Astrocyte of the hippocampus (primary cell): Measurements from ENCODE around the gene DIRAS3.
"Not testable (repeated sequence)": the region's sequence is repeated elsewhere in the genome, so short reads cannot be mapped to it uniquely, and the experiment has no call there.

Experiments used
- DNase-seq: peaks from one replicate; pipeline ENCODE4 v3.0.0; 2011; ENCODE audit warnings: low read depth, low spot score

Gene DIRAS3, protein sequence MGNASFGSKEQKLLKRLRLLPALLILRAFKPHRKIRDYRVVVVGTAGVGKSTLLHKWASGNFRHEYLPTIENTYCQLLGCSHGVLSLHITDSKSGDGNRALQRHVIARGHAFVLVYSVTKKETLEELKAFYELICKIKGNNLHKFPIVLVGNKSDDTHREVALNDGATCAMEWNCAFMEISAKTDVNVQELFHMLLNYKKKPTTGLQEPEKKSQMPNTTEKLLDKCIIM

DNA sequence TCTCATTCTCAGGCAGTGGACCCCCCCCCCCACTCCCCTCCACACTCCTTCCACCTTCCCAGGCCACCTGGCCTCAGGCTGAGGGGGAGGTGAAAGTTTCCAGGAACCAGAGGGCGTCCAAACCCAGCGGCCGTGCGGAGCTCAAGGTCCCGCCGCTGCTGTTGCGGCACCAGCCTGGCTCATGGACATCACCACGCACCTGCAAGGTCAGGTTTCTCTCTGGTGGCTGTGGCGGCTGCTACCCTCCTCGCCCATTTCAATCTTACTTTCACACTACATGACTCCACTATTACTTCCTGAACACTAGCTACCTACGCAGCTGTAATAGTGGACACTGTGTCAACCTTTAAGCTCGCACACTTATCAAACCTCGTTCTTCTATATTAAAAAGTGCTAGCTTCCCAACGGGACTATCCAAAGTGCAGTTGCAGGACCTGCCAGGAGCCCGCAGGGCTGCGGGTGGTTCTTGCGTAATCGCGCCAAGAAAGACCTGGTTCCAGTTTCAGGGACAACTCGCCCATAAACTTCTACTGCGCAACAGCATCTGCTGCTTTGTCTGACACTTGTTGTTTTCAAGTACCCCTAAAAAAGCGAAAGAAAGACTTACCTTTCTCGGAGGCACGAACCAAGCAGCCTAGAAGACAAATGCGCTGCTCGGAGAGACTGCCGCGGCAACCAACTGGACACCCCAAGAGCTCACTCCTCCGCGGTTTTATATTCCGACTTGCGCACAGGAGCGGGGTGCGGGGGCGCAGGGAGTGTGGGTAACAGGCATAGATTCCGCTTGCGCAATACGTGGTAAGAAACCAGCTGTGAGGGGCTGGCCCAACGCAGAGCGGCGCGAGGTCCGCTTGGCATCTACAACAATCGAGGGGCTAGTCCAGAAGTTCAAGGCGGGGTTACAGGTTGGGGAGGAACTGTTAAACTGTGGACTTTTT lies at the start of gene DIRAS3:
Gene DIRAS3 (minus strand): TSS at position 687 of the 938 bp plus-strand sequence. CDS start 3,330 bp downstream, outside the sequence.
- DNase-seq, result peak; percentile 40

DNA sequence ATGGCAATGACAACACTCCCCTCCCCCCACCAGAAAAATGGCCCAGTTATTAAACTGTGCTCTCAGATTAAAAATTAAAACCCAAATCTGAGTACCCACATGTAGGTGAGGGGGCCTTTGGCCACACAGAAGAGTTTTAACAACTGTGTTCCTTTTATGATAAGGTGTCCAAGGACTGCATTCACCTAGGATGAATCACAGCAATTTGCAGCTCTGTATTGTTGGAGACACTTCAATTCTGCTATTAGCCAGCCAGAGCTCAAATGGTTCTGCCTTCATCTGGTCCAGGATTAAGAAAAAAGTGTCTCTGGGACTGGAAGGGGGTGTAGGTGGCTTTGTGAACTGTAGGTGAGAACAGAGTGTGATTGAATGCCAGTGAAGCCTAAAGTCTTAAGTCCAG lies 43.3 kb upstream of the DIRAS3 start:
- peak; percentile 71 for DNase-seq

DNA sequence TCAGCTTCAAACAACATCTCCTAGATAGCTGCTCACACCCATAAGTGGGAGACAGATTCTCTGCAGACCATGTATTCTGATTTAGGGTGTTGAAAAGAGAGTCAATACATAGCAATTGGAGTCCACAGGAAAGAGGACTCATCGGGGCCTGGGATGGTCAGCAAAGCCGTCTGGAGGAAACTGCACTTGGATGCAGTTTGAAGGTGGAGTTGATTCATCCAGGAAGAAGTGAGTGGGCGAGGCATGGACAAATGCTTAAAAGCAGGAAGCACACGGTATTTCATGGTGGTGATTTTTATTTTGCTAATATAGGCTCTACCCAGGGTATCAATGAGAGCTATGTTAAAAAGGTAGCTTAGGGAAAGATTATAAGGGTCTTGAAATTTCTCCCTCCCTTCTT lies 36.8 kb upstream of the DIRAS3 start:
- DNase-seq, result no peak

DNA sequence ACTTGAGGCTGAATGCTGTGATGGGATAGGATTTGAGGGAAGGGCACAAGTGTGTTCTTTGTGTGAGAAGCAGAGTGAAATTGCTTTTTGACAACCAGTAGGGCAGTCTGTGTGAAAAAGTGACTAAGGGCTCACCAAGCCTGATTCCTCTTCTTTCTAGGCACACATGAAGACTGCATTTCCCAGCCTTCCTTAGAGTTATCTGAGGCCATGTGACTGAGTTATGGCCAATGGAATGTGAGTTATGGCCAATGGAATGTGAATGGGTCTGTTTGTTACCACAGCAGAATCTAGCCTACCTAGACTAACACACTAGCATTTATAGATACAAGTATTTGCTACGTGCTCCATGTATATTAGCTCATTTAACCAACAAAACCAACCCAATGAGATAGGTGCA lies 35.3 kb upstream of the DIRAS3 start:
- no peak for DNase-seq

DNA sequence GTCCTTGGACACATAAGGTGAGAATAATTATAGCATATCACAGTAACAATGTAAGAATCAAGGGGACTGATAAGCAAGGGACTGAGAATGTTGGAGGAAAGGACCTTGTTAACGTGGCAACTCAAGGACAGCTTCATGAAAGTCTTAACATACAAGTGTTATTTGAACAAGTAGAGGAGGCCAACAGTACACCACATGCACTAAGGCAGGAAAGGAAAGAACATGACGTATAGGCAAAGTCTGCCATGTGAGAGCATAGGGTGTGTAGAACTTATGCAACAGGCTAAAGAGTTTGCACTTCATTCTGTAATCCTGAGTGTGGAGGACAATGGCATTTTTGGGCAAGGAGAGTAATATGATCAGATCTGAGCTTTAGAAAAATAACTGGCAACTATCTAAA lies 33.3 kb upstream of the DIRAS3 start:
- no peak for DNase-seq

DNA sequence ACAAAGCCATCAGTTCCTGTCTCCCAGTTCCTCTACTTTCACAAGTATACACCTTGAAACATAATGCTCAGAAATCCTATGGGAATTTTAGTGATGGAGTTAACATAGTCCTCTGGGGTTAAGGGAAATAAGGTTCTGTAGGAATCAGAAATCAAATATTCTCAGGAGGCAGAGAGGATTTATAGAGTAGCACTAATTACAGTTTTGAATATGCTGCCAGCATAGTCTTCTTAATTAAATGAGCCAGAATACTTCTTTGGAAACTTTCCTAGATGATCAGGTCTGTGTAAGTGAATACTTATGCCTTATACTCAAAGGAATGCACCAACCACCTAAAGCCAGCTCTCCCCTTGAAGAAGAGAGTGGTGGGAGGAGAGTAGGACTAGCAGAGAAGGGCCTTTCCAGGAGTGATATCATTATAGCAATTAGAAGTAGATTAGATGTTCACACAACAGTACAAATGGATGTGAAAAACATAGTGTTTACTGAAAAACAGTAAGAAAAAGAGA lies 31.4 kb upstream of the DIRAS3 start:
- DNase-seq, result peak; percentile 15

DNA sequence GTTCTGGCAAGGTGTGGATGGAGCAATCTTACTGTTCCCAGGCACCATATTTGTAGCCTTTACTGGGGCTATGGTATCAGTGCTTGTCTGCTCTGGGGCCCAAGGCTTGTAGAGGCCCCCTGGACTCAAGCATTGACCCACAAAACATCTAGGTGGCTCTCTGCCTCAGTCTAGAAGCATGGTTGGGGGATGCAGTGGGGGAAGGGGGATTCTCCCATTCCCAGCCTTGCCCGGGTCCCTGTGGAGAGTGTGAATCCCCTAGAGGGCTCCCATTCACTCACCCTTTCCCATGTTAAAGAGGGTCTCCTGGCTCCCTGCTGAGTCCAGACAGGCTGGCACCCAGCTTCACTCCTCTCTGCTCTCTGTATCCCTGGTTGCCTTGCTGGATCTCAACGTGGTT lies 28.2 kb upstream of the DIRAS3 start:
- no peak for DNase-seq

DNA sequence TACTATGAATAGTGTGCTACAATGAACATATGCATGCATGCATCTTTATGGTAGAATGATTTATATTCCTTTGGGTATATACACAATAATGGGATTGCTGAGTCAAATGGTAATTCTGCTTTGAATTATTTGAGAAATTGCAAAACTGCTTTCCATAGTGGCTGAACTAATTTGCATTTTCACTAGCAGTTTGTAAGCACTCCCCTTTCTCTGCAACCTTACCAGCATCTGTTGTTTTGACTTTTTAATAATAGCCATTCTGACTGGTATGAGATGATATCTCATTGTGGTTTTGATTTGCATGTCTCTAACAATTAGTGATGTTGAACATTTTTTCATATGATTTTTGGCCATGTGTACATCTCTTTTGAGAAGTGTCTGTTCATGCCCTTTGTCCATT lies 24.0 kb upstream of the DIRAS3 start:
- DNase-seq, result no peak

DNA sequence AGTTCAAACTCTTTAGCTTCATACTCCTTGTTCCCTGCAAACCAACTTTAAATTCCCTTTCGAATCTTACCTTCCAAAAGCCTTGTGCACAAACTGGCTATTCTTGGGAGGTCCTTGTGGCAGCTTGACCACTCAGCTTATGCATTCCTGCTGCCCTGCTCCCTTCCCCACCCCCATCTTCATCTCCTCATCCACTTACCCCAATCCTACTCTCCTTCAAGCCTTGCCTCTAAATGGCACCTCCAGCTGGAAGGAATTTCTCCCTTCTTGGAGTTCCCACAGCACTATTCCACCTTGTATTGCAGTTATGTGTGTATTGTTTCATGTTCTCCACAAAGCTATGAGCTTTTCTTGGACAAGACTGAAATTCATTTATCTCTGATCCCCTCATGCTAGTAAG lies 15.3 kb upstream of the DIRAS3 start:
- DNase-seq, result no peak

DNA sequence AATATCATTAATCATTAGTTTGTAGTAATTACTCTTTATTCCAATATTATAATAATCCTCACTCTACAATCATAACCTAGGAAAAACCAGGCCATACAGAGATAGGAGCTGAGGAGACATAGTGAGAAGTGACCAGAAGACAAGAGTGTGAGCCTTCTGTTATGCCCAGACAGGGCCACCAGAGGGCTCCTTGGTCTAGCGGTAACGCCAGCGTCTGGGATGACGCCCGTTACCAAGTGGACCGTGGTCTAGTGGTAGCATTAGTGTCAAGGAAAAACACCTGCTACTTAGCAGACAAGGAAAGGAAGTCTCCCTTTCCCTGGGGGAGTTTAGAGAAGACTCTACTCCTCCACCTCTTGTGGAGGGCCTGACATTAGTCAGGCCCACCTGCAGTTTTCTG lies 7.6 kb upstream of the DIRAS3 start:
- DNase-seq, result not testable (repeated sequence)

DNA sequence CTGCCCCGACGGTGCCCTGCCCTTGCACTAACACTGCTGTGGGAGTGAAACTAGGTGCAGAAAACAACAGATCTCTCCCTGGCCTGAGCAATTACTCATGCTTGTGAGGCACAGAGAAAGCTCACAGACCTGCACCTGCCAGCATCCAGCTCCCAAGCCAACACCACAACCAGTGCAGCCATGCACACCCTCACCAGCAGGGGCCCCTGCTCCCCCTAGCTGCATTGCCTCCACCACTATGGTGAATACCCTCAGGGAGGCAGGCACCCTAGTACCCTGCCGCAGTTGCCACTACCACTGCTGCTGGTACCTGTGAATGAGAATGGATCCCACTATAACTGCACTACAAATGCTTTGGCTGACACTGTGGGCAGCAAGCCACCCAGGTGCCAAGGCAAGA lies 7.1 kb upstream of the DIRAS3 start:
- DNase-seq, result no peak

DNA sequence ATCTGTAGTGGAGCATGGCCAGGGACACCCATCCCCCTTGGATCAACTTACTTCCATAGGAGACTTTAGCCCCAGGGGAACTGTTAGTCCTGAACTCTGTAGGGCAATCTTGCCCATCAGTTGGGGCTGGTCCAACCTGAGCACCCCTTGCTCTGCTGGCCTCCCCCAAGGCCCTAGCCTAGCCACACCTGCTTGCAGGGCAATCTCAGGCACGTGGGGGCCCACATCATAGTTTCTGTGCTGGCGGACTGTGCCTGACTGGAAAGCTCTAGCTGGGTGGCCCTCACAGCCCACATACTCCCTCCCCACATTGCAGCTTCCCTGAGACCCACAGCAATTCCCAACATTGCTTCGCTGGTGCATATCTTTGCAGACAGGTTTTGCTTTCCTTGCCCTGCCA lies 6.6 kb upstream of the DIRAS3 start:
- DNase-seq, result no peak

DNA sequence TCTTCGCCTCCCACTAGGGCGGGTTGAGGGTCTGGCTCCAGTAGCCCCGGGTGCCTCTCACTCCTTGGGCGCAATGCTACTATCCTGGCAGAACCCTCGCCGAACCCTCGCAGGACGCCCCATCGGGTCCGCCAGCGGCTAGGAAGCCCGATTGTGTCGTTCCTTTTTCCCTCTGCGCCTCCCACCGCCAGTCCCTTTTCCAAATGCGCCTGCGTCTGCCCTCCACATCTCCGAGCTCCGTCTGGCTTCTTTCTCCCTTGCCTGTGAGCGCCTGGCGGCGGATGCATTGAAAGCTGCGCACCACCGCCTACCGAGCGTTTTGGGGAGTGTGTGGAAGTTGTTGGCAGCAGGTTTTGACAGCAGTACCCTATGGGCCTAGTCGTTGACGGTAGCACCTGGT lies 1.0 kb upstream of the DIRAS3 start:
- peak; percentile 83 for DNase-seq

DNA sequence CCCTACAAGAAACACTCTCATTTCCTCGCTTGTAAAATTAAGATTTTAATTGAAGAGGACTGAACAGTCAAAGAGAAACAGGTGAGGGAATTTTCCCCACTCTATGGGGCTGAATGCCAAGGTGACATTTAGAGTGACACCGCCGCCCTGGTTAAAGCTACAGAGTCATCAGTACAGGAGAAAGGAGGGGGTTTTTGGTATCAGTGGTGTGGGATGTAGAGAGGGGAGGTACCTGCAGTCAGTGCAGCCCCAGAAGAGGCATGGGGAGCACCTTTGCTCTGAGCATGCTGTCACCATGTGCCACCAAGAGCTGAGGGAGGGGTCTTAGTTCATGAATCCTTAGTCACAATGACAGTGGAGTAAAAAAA lies 2.8 kb downstream of the DIRAS3 start:
- DNase-seq, result no peak

DNA sequence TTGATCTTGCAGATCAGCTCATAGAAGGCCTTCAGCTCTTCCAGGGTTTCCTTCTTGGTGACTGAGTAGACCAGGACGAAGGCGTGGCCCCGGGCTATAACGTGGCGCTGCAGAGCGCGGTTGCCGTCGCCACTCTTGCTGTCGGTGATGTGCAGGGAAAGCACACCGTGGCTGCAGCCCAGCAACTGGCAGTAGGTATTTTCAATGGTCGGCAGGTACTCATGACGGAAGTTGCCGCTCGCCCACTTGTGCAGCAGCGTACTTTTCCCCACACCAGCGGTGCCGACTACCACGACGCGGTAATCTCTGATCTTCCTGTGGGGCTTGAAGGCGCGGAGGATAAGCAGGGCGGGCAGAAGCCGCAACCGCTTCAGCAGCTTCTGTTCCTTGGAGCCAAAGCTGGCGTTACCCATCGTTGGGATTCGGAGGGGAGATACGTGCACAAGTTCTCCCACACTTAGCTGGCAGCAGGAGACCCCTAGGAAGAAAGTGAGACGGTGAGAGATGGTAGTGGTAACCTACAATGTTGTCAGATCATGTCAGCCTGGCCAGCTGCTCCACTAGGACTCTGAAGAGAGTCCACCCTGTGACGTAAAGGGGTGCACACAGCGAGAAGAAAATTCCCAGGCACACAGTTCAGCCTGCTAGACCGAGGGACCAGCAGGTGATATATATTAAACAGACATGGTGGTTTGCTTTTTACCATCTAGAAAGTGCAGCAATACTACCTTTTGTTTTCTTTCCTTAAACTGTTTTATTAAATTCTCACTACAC lies 3.4 kb downstream of the DIRAS3 start:
- peak; percentile 10 for DNase-seq

DNA sequence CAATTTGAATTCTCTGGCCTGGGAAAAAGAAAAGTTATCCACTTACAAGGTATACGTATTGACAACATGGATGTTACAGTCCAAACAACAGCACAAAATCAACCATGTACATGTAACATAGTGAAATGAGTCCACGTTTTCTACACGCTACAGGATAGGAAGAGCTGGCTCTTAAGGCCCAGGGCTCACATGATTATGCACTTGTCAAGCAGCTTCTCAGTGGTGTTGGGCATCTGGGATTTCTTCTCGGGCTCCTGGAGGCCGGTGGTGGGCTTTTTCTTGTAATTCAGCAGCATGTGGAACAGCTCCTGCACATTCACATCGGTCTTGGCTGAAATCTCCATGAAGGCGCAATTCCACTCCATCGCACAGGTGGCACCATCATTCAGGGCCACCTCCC lies 4.0 kb downstream of the DIRAS3 start:
- DNase-seq, result no peak

DNA sequence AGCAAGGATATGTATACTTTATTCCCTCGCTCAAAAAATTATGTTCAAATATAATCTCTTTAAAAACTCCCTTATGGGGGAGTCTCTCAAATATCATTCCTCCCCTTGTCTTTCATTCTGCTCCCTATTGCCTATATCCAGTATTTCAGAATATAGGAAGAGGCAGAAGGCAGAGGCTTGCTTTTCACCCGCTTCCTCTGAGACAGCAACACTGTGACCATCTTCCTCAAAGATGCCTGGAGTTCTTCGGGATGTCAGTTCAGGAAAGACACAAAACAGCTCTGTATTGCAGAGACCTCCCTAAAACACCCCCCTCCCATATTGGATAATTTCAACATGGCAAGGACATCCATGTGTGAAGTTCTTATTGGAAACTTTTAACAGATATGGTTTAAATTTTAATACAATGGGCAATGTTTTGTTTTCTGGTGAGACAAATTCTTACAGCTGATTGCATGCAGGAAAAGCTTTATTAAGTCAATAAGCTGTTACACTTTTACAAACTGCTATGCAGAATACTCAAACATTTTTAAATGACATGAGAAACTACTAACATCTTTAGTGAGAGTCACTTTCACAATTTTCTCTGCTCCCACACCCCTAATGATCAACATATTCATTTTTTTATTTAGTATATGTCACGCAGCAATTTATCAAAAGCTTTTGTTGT lies 4.8 kb downstream of the DIRAS3 start:
- no peak for DNase-seq

DNA sequence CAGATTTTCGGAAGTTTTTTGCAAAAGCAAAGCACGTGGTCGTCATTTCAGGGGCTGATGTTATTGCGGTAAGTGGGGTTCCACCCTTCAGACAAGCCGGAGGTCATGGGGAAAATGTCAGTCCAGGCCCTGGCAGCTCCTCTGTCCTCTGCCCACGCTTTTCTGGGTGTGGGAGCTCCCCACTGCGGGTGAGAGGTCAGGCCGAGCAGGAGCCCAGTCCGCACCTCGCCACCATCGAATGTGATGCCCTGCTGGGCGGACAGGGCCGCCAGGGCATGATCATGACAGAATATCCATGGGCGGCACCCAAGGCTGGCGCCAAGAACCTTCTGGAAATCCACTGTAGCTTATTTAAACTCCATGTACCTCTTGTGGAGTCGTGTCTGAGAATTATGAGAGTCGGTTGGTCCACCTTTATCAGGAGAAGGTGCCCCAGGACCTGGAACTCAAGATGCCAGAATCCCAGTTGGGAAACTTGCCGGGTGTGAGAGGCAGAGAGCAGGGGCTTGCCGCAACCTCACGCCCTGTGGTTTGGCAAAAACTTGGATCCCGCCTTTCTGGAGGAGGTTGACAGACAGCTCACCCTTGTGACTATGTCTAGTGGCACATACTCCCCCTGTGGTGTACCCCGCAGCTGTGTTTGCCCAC lies 6.9 kb downstream of the DIRAS3 start:
- no peak for DNase-seq

DNA sequence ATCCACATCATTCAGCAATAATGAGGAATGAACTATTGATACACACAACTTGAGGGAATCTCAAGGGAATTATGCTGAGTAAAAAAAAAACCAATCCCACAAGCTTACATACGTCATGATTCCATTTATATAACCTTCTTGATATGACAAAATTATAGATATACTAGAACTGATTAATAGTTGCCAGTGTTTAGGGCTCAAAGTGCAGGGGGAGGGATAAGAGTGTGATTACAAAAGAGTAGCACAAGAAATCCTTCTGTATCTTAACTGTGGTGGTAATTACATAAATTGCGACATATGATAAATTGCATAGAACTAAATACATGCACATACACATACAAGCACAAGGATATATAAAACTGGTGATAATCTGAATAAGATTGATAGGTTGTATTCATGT lies 13.5 kb downstream of the DIRAS3 start:
- DNase-seq, result no peak

DNA sequence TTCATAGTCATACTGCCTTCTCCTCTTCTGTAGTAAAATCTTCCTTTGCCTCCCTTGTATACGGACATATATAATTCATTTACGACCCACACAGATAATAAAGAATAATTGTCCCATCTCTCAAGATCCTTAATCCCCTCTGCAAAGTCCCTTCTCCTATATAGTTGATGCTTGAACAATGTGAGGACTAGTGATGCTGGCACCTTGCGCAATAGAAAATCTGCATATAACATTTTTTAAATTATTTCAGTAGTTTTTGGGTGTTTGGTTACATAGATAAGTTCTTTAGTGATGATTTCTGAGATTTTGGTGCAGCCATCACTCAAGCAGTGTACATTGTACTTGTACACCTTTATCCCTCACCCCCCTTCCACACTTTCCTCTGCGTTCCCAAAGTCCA lies 21.0 kb downstream of the DIRAS3 start:
- DNase-seq, result no peak

DNA sequence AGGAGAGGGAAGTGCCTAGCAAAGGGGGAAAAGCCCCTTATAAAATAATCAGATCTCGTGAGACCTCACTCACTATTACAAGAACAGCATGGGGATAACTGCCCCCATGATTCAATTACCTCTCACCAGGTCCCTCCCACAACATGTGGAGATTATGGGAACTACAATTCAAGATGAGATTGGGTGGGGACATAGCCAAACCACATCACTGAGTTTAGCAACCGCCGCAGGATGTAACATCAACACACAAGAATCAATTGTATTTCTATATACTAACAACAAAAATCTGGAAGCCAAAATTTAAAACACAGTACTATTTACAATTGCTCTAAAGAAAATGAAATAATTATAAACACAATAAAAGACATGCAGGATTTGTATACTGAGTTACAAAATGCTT lies 21.9 kb downstream of the DIRAS3 start:
- no peak for DNase-seq
